Measurements from ENCODE around the gene RIMBP2.

Gene RIMBP2

GRCh38 chr12:130438711-130439110 lies 277.4 kb downstream of the RIMBP2 start:
- no peak overlapping the region for H3K4me3 ChIP-seq (ENCODE audit: low read depth, low read length)
- no peak for TF ChIP-seq CTCF (IDR thresholded peaks at IDR 0.05; ENCODE audit: borderline replicate concordance, insufficient read depth, low read depth, low read length)

DNA sequence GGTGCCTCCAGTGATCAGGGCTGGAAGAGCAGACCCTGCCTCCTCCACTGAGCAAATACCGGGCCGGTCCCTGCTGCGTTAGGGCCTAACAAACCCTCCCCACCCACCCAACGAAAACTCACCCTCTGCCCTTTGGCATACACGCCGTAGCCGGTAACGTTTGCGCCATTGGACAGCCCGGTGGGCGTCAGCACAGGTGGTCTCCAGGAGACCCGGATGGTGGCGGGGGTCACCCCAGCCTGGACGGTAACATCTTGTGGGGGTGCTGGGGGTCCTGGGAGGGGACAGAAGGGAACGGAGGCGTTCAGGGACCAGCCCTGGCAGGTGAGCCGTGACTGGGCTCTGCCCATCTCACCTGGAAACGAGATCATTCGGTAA lies 277.9 kb downstream of the RIMBP2 start:
- no peak overlapping the region for H3K4me3 ChIP-seq (ENCODE audit: low read depth, low read length)
- TF ChIP-seq CTCF (IDR thresholded peaks at IDR 0.05; ENCODE audit: borderline replicate concordance, insufficient read depth, low read depth, low read length), result no peak

DNA sequence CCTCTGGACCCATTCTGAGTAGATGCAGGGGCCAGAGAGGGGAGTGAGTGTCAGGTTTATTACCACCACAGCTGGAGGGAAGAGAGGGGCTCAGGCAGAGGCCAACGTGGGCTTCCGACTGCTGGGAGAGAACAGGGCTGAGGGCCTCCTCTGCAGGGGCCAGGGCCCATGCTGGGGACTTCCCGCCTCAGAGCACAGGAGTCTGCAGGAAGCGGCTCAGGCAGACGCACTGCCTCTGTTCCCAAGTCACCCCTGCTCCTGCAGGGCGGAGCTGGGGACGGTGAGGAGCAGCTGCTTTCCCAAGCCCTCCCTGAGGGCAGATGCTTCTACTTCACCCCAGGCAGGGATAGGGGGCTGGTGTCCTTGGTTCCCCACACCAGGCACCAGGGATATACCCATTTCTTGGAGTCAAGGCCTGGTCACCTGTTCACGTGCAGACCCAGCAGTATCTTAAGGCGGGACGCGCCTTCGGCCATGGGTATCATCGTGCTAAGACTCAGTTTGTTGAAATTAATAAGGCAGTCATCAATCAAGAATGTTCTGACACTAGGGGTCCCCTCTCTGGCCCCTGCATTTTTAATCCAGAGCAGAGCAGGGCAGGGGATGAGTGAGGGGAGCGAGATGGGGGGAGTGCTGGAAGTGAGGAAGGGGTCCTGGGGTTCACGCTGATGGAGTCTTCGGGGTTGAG lies 278.4 kb downstream of the RIMBP2 start:
- no peak for TF ChIP-seq CTCF (IDR thresholded peaks at IDR 0.05; ENCODE audit: borderline replicate concordance, insufficient read depth, low read depth, low read length)
- no peak overlapping the region for H3K4me3 ChIP-seq (ENCODE audit: low read depth, low read length)

DNA sequence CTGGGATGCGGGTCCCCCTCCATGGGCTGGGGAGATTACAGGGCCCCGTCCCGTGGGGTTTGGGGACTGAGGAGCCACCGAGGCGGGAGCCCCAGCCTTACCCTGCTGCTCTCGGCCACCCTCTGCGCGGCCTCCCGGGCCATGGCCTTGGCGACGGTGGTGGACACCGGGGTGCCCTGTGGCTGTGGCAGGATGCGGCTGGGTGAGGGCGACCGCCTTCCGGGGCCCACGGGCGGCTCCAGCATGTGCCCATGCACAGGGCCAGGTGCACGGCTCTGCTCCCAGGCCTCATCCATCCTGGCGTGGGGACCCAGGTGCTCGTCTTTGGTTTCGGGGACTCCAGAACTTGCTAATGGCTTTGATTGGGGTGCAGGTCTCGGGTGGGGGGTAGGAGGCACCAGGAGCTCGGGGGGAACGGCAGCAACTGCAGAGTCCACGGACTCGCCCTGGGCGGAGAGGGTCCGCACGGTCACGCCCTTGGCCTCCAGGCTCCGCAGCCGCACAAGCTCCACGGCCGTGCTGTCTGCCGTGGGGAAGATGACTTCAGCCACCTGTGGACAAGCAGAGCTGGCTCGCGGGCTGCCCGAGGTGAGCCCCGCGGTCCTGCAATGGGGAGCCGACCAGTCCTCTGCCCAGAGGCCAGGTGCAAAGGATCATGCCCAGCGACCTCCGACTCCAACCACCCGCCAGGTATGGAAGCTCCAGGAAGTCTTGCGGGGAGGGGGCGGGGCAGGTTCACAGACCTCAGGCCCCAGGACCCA lies 279.2 kb downstream of the RIMBP2 start:
- H3K4me3 ChIP-seq (ENCODE audit: low read depth, low read length), result no peak overlapping the region
- no peak for TF ChIP-seq CTCF (IDR thresholded peaks at IDR 0.05; ENCODE audit: borderline replicate concordance, insufficient read depth, low read depth, low read length)

- H3K4me3 ChIP-seq (ENCODE audit: low read depth, low read length), result no peak overlapping the region
- no peak for TF ChIP-seq CTCF (IDR thresholded peaks at IDR 0.05; ENCODE audit: borderline replicate concordance, insufficient read depth, low read depth, low read length)
Measured at GRCh38 chr12:130435826-130436225, 280.3 kb downstream of the RIMBP2 start.

- TF ChIP-seq CTCF (IDR thresholded peaks at IDR 0.05; ENCODE audit: borderline replicate concordance, insufficient read depth, low read depth, low read length), result no peak
- H3K4me3 ChIP-seq (ENCODE audit: low read depth, low read length), result no peak overlapping the region
Measured at GRCh38 chr12:130435331-130435730, 280.8 kb downstream of the RIMBP2 start.

DNA sequence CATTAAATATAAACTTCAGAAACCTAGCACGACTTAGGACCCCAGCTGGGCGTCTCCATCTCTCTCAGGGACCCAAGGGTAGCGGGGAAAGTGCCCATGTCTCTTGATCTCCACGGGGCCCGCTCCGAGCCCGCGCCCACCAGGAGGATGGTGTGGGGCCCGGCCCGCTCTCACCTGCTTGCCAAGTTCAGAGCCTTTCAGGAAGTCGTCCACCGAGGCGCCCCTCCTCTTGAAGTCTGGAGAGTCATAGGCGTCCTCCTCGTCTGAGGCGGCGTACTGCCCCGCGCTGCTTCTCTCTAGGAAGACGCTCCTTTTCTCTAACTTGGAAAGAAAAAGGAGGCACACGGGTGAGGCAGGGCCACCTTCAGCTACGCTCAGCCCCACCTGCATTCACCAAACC lies 281.5 kb downstream of the RIMBP2 start:
- TF ChIP-seq CTCF (IDR thresholded peaks at IDR 0.05; ENCODE audit: borderline replicate concordance, insufficient read depth, low read depth, low read length), result no peak
- H3K4me3 ChIP-seq (ENCODE audit: low read depth, low read length), result no peak overlapping the region

All from GM12875 (cell line).